Hematopoietic multipotent progenitor cell treated with erythropoietin and hydrocortisone succinate and interleukin-3 and kit ligand, for 4 days (in vitro differentiated cells): ENCODE data around the gene MVB12B.

Experiments
- DNase-seq: peaks from one replicate; pipeline ENCODE4 v3.0.0-alpha.2; 2015

MVB12B gene

GRCh38 chr9:126508928-126509327, 182.3 kb downstream of the MVB12B start:
- DNase-seq: no peak

DNA sequence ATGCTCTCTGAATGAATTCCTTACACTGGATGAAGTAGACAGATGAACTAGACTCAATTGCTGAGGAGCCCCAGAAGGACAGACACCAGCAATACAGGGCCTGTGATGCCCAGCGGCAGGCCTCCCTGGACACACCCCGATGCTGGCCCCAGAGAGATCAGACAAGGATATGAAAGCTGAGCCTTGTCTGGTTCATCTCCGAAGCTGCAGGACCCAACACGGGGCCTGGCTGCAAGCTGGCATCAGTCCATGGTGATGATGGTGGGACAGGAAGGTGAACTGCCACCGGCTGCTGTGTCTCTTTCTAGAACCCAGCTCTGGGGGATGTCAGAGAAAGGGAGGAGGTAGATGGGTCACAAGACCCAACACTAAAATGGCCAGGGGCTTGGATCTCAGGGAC, 183.1 kb downstream of the MVB12B start:
- DNase-seq: no peak

GRCh38 chr9:126510564-126510963, 183.9 kb downstream of the MVB12B start:
- no peak for DNase-seq

DNA sequence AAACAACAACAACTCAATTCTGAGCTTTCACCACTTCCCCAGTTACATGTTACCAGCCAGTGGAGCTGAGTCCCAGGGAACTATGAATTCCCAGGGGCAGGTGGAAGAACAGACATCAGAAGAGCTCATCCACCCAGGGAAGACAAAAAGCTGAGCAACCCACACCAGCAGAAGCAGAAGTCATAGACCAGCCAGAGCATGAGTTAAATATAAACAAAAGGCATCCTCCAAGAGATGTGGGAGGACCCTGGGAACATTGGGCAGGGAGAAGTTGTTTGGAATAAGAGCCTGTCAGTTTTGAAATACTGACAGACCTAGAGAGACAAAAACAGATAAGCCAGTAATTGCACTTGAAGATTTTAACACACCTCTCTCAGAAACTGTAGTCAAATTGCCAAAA, 184.8 kb downstream of the MVB12B start:
- DNase-seq: no peak

DNA sequence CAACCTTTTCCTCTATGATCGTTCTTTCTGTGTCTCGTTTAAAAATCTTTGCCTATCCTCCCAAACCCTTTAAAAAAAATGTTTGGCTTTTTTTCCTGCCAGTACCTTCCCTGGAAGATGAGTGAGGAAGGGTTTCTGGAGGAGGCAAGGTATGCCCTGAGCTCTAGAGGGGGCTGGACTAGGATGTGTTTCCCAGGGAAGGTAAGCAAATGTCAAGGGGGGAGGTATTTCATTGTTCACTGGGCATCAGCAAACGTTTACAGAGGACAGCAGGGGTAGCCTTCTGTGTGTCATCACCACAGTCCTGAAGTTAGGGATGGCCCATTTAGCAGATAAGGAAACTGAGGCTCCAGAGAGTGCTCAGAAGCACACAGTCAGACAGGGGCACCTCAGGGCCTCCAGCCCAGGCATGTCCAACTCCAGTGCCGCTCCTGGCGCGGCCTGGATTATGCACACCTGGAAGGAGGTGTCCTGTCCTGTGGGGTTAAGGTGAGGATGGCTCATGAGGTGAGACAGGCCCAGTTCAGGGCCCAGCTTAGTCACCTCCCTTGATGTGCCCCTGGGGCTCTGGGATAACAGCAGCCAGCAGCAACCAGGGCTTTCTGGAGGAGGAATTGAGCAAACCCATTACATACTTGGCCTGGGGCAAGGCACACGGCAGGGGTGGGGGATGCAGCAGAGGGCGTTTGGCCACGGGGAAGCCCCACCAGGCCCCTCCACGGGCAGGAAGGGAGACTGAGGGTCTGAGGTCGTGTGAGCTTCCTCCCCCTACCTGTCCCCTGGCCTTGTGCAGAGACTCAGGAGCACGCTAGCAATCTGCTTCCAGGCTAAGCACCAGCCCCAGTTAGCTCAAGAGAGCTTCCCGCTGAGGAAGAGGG, 186.8 kb downstream of the MVB12B start:
- no peak for DNase-seq

DNA sequence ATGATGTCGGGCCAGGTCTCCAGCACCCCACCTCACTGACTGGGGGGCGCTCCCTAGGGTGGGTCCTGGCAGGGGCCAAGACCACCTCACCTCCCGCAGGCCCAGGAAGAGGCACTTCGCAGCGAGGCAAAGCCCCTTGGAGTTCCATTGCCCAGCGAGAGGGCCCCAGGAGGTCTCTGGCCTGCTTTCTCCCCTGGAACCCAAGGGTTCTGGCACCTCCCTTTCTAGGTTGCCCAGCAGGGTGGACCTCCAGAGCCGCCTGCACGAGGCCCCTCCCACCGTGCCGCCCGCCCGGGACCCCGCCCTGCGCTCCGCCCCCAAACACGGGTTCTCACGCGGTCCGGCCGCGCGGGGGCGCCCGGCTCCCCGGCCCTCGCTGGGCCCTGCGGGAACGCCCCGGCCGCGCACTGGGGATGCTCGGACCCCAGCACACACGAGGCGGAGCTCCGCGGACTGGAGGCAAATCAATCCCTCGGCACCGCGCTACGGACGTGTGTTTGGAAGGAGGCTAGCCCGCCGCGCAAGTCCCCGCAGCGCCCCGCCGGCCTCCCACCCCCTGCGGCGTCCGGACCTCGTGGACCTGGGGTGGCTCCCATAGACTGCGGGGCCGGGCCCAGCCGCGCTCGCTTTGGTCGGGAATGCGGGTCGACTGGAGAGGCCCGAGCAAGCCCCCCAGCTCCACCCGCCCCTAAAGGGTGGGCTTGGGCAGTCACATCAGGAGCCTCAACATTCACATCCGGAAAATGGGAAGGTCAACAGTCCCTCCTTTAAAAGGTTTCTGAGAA, 187.6 kb downstream of the MVB12B start:
- peak; percentile 79 for DNase-seq

DNA sequence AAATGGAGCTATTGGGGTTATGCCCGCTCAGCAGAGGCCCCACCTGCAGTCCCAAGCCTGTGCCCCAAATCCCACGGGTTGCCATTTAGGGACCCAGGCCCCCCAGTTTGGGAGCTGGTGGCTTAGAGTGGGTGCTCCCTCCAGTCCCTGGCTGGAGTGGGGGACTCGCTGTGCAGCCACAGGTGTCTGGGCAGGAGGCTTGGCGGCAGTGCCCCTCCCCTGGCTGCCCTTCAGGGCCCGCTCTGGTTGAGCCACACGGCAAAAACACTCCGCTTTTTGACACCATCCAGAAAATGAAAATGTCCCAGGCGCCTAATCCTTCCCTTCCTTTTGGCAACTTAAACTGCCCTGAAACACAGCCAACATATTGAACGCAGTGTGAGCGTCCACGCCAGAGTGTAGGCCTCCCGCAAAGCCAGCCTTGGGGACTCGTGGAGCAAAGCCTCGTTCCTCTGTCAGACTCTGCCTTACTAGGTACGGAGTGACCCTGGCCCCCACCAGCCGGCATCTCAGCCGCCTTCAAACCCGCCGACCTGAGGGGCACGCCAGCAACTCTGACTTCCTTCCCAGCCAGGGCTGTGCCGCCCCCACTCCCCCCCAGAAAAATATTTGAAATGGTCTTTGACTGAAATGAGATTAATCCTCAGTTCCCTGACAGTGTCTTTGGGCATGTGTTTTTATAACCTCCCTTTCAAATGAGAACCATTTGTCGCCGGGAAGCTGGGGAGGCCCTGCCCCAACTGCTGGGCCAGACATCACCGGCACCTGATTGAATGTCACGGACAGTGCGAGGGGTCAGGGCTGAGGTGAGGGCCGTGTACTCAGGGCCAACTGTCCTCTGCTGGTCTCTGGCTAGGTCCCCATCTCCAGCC, 188.6 kb downstream of the MVB12B start:
- no peak for DNase-seq

- DNase-seq: no peak
Observed at GRCh38 chr9:126515873-126516505, 189.4 kb downstream of the MVB12B start.

GRCh38 chr9:126516561-126516935, 189.9 kb downstream of the MVB12B start:
- no peak for DNase-seq

- DNase-seq: peak; percentile 73
Observed at GRCh38 chr9:126516936-126517832, 190.6 kb downstream of the MVB12B start.

DNA sequence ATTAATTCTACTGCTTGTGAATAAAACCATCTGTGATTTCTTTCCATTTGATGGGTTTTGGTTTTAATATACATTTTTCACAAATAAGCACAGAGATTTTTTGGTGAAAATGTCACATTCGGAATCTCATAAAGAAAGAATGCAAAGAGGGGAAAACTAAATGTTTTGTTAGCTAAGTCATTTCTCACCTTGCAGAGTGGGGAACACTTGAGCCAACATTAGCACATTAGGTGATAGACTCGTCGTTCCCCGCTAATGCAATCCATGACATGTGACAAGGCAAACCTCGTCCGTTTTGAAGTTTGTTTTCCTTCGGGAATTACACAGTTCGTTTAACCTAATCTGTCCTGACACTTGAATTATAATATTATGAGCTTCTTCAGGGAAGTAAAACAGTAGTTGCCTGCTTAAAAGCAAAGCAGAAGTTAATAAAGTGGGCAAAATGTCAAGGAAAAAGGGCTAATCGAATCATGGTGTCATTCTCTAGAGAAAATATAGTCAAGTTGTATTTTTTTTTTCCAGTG, 191.3 kb downstream of the MVB12B start:
- no peak for DNase-seq

- no peak for DNase-seq
Observed at GRCh38 chr9:126518763-126519162, 192.1 kb downstream of the MVB12B start.

DNA sequence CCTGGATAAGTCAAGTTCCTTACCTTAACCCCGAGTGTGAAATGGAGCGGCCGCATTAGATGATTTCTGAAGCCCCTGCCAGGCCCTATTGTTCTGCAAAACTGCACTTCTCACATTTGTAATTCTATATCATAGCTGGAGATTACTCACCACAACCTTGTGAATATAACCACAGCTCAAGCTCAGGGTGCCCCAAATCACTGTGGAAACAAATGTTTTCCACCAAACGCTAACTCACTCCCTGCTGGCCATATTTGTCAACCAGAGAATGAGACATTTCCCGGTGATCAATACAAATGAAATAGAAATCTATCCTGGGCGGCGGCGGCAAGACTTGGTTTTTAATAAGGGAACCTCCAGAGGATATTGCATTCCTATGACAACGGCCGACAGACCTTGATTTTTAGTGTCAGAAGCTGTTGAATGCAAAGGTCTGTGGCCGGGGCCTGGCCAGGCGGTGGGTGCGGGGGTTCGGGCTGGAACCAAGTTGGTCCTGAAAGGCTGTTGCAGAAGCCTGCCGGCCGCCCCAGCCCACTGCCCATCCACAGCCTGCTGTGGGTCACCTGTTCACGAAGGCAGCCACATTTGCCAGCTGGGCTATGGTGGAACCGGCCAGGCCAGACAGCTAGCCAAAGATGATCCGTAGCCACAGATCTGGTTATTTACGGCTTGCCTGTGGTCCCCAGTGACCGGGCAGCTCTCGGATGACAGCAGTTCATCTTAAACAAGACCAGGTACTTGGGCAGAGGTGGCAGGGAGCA, 193.2 kb downstream of the MVB12B start:
- DNase-seq: no peak

- DNase-seq: no peak
Observed at GRCh38 chr9:126520453-126520852, 193.8 kb downstream of the MVB12B start.

- no peak for DNase-seq
Observed at GRCh38 chr9:126521089-126521488, 194.5 kb downstream of the MVB12B start.

DNA sequence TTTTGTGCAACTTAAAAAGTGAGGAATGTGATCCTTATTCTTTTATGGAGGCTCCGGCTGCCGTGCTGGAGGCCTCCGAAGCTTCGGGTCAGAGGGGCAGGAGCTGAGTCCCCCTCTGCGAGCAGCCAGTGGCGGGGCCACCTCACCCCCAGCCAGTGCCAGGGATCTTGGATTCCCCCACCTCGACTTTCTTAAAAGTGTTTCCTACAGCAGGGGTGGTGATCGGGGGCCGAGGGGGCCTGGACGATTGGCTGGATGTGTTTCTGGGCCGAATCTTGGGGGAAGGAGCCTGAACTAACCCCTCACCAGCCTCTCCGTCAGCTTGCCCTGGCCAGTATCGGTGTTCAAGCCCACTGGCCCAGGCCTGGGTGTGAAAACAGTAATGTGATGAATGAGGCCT, 194.9 kb downstream of the MVB12B start:
- no peak for DNase-seq

DNA sequence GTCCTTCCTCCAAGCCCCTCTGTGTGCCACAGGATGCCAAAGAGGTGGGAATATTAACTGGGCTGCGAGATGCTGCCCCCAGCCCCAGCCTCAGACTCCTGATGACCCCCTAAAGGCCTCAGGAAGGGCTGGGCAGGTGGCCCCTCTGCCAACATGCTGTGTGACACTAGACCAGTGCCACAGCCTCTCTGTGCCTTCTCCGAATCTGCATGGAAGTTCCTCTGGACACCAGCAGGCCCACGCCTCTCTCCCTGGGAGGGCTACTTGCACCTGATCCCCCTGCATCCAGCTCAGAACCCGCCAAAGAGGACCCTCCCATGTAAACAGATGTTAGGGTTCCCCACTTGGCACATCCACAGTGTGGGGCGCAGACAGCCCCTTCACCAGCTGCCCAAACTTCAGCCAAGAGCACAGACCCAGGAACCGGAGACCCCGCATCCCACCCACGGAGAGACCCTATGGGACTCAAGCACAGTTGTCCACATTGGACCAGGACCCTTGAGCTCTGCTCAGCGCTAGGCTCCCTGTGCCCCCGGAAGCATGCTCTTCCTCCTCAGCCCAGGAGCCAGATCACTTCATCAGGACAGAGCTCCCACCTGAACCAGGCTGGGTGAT, 195.5 kb downstream of the MVB12B start:
- DNase-seq: no peak

DNA sequence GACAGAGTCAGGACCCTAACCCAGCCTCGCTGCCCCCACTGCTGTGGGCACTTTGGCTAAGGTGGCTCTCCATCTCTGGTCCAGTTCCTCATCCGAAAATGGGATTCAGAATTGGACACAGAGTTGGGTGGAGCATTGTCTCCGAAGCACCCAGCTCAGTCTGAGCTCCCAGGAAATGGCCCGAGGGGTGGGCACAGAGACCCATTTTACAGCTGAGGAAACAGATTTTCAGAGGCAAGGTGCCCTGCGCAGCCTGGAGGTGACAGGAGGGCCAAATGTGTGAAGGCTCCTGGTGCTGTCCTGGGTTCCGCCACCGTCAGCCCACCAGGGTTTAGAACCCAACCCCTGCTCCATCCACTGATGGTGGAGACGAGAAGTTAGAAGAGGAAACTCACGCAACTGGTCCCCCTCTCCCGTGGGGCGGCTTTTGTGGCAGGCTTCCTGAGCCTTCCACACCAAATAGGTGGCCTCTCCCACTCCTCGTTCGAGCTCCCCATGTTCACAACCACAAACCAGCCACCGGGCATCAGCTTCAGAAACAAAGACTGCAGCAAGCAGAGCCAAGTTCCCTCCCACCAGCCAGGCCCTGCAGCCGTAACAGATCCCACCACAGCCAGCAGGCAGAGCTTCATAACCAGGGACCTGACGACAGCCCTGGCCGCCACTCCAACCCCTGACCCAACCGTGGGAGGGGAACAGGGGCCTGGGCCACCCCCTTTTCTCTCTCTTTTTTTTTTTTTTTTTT, 196.2 kb downstream of the MVB12B start:
- peak; percentile 35 for DNase-seq

DNA sequence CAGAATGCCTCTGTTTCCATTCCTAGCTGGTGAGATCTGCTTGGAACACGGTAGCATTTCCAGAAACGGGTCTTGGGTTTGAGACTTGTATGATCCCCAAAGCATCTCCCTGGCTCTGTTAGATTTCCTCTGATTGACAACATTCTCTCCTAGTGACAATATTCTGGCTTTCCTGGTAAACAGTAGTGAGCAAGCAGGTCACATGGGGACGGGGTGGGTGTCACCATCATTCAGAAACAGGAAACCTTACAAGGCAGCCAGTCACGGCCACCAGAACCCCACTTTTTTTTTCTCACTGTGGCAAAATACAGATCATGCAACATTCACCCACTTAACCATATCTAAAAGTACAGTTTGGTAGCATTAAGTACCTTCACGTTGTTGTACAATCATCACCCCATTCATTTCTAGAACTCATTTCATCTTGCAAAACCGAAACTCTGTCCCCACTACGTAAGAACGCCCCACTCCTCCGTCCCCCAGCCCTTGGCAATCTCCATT, 197.0 kb downstream of the MVB12B start:
- peak; percentile 64 for DNase-seq
